NCI-H345 treated with DMSO at 0.1 percent for 48 hours (cell line): ENCODE data around the gene SLC45A1.
A peak's percentile ranks its signal among the peaks of the same experiment; 100 is the strongest.
"Not testable (repeated sequence)": the region's sequence is repeated elsewhere in the genome, so short reads cannot be mapped to it uniquely, and the experiment has no call there.

ENCODE experiments used
- DNase-seq: peaks from one replicate; lab custom pipeline; 2025; ENCODE audit not compliant: unreplicated experiment; lab: John Stamatoyannopoulos, UW

SLC45A1 gene

GRCh38 chr1:8365661-8366362 is 47.9 kb downstream of the SLC45A1 start:
- DNase-seq: no peak

GRCh38 chr1:8367571-8368194 is 49.8 kb downstream of the SLC45A1 start:
- DNase-seq: no peak

- DNase-seq: no peak
Measured at GRCh38 chr1:8368956-8369639, 51.2 kb downstream of the SLC45A1 start.

GRCh38 chr1:8370046-8370881 is 52.4 kb downstream of the SLC45A1 start:
- peak; percentile 97 for DNase-seq

GRCh38 chr1:8370905-8371315 is 53.0 kb downstream of the SLC45A1 start:
- DNase-seq: peak; percentile 96

GRCh38 chr1:8371372-8371991 is 53.6 kb downstream of the SLC45A1 start:
- no peak for DNase-seq

- no peak for DNase-seq
Measured at GRCh38 chr1:8373125-8373524, 55.2 kb downstream of the SLC45A1 start.

GRCh38 chr1:8373581-8374241 is 55.8 kb downstream of the SLC45A1 start:
- peak; percentile 36 for DNase-seq

GRCh38 chr1:8374356-8374755 is 56.4 kb downstream of the SLC45A1 start:
- DNase-seq: no peak

- no peak for DNase-seq
Measured at GRCh38 chr1:8374812-8375211, 56.9 kb downstream of the SLC45A1 start.

- no peak for DNase-seq
Measured at GRCh38 chr1:8376358-8376840, 58.5 kb downstream of the SLC45A1 start.

- no peak for DNase-seq
Measured at GRCh38 chr1:8377271-8377981, 59.5 kb downstream of the SLC45A1 start.

- DNase-seq: no peak
Measured at GRCh38 chr1:8378178-8378577, 60.3 kb downstream of the SLC45A1 start.

- no peak for DNase-seq
Measured at GRCh38 chr1:8378981-8379470, 61.1 kb downstream of the SLC45A1 start.

GRCh38 chr1:8379513-8380186 is 61.7 kb downstream of the SLC45A1 start:
- DNase-seq: no peak

GRCh38 chr1:8380310-8380709 is 62.4 kb downstream of the SLC45A1 start:
- DNase-seq: not testable (repeated sequence)

GRCh38 chr1:8381618-8382017 is 63.7 kb downstream of the SLC45A1 start:
- DNase-seq: no peak

GRCh38 chr1:8382051-8382505 is 64.2 kb downstream of the SLC45A1 start:
- no peak for DNase-seq
